ENCODE results near the gene CASP3.
"Not testable (repeated sequence)": the region's sequence is repeated elsewhere in the genome, so short reads cannot be mapped to it uniquely, and the experiment has no call there.

CASP3 gene

GRCh38 chr4:184596044-184596616, 53.1 kb downstream of the CASP3 start:
- no peak for DNase-seq (ENCODE audit: low read depth)

GRCh38 chr4:184595430-184595829, 53.8 kb downstream of the CASP3 start:
- no peak for DNase-seq (ENCODE audit: low read depth)

- no peak for DNase-seq (ENCODE audit: low read depth)
These were observed 55.8 kb downstream of the CASP3 start for GRCh38 chr4:184593461-184593860.

GRCh38 chr4:184591747-184592270, 57.4 kb downstream of the CASP3 start:
- DNase-seq (ENCODE audit: low read depth), result not testable (repeated sequence)

- DNase-seq (ENCODE audit: low read depth), result no peak
These were observed 58.1 kb downstream of the CASP3 start for GRCh38 chr4:184591070-184591677.

- DNase-seq (ENCODE audit: low read depth), result no peak
These were observed 59.1 kb downstream of the CASP3 start for GRCh38 chr4:184590196-184590595.

- no peak for DNase-seq (ENCODE audit: low read depth)
These were observed 60.4 kb downstream of the CASP3 start for GRCh38 chr4:184588893-184589292.

- DNase-seq (ENCODE audit: low read depth), result no peak
These were observed 61.5 kb downstream of the CASP3 start for GRCh38 chr4:184587701-184588100.

- no peak for DNase-seq (ENCODE audit: low read depth)
These were observed 62.0 kb downstream of the CASP3 start for GRCh38 chr4:184587221-184587620.

- DNase-seq (ENCODE audit: low read depth), result no peak
These were observed 65.3 kb downstream of the CASP3 start for GRCh38 chr4:184583738-184584502.
